ENCODE measurements around the gene NHSL1. TPM values are rescaled to one million over a fixed set of nuclear protein-coding genes. Genes with fewer than 3 reads are reported as not detected.

Gene NHSL1
- total and polyA plus RNA-seq, 9 of the 15 experiments (the other 6 are each of a cell fraction or from before 2014, with no cell fraction given), result 0.09 to 0.20 TPM; not detected in 7

DNA sequence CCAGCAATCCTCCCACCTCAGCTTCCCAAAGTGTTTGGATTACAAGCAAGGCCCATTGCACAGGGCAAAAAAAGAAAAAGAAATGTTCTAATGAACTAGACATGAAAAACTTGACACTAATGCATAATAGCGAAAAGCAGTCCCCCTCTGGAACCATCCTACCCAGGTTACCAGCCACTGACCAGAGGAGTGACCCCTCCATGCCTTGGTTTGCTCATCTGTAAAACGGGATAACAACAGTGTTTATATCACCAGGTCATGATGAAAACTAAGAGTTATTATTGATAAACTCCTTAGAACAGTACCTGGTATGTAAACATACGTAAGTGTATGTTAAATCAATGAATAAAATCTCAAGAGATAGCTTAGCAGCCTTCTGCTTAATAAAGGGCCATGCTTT is 3.3 kb upstream of the NHSL1 start (continued):
- TF ChIP-seq RBBP5 (IDR thresholded peaks at IDR 0.05; ENCODE audit: borderline replicate concordance, insufficient read depth, low read length, poor library complexity, severe bottlenecking) (no peak), MCM7 (IDR thresholded peaks at IDR 0.05) (no peak), SAFB (IDR thresholded peaks at IDR 0.05; ENCODE audit: borderline replicate concordance, low read depth, low read length) (no peak), CC2D1A (IDR thresholded peaks at IDR 0.05) (no peak), ZNF143 (CRISPR knock-in tag; IDR thresholded peaks at IDR 0.05) (no peak)
- TF ChIP-seq, protein P1, sequence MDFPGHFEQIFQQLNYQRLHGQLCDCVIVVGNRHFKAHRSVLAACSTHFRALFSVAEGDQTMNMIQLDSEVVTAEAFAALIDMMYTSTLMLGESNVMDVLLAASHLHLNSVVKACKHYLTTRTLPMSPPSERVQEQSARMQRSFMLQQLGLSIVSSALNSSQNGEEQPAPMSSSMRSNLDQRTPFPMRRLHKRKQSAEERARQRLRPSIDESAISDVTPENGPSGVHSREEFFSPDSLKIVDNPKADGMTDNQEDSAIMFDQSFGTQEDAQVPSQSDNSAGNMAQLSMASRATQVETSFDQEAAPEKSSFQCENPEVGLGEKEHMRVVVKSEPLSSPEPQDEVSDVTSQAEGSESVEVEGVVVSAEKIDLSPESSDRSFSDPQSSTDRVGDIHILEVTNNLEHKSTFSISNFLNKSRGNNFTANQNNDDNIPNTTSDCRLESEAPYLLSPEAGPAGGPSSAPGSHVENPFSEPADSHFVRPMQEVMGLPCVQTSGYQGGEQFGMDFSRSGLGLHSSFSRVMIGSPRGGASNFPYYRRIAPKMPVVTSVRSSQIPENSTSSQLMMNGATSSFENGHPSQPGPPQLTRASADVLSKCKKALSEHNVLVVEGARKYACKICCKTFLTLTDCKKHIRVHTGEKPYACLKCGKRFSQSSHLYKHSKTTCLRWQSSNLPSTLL (IDR thresholded peaks at IDR 0.05), result no peak

DNA sequence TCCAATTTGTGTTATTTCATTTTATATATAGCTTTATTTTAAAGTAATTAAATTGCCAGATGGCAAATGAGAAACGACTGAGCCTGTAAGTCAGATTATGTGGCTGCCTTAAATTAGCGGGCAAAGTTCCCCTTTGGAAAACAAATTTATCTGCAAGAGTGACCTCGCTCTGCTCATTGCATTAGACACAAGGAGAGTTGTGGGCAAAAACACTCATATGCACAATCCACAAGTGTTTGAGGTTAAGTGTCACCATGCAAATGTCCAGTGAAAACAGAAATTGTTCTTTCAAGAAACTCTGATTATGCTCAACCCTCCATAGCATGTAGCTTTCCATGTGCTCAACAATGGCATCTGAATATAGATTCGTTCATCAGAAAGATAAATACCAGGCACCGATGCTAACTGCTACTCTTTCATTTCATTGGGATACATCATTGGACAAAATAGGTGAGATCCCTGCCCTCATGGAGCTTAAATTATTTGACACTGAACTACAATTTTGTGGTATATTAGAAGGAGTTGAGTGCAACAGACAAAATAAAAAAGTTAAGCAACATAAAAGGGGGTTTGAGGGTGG is 1.7 kb upstream of the NHSL1 start:
- 0% methylated on average over 5 of the region's 5 CpGs for WGBS (ENCODE audit: insufficient coverage, low coverage, missing lambda C conversion rate)
- no peak for DNase-seq (ENCODE audit: extremely low read depth in 1 of 4, low spot score in 3 of 4)
- peaks cover 2 to 4% of the 10 kb centered on the region in 2 experiments; a peak in 2 of 5 replicates for H3K27me3 ChIP-seq (ENCODE audit: control insufficient read depth in 2 of 2, insufficient read depth in 2 of 2, low read length in 2 of 2)
- H3K9me3 ChIP-seq (replicated peaks; ENCODE audit: control insufficient read depth, insufficient read depth, low read depth, low read length), result no peaks in the 10 kb centered on the region
- intact Hi-C loops (cut with micrococcal nuclease) (no loop called here), in situ Hi-C loops (cut with MboI) (no loop called here)
- H2AFZ ChIP-seq (ENCODE audit: low read depth, low read length), result no peak overlapping the region
- no peaks in the 10 kb centered on the region for H3K79me2 ChIP-seq (ENCODE audit: control insufficient read depth, insufficient read depth, low read length)
- H3K9me1 ChIP-seq (ENCODE audit: control insufficient read depth, insufficient read depth, low read length), result no peaks in the 10 kb centered on the region
- no peak overlapping the region for H3K27ac ChIP-seq (ENCODE audit: extremely low read depth, low read depth, low read length)
- POLR2A ChIA-PET, result interaction anchor here (0.6 kb wide), 1 partner anchor 10 kb away, joined by 4 read pairs; no protein-coding TSS in a partner anchor
- no peaks in the 10 kb centered on the region for H3K36me3 ChIP-seq (ENCODE audit: control insufficient read depth, insufficient read depth, low read length)
- no peak overlapping the region for H3K4me2 ChIP-seq (ENCODE audit: insufficient read depth, low read length)
- CTCF ChIA-PET (ENCODE audit: low intra/inter-chr PET ratio), result no interaction called here
- no peak overlapping the region for H3K4me3 ChIP-seq
- BruUV-seq (replicated peaks), result no TSS peak
- H3K4me1 ChIP-seq (replicated peaks in 1 of 2; ENCODE audit: control insufficient read depth in 2 of 2, insufficient read depth in 2 of 2, low read length in 2 of 2), result no peaks in the 10 kb centered on the region
- FAIRE-seq, result no peak
- no peaks in the 10 kb centered on the region for H4K20me1 ChIP-seq (replicated peaks; ENCODE audit: control insufficient read depth, insufficient read depth, low read length)
- no peak overlapping the region for H3K9ac ChIP-seq (ENCODE audit: insufficient read depth in 1 of 2, low read depth in 2 of 2, low read length in 2 of 2)
- no peak for ATAC-seq
- TF ChIP-seq BRD9 (IDR thresholded peaks at IDR 0.05; ENCODE audit: low read depth, partially characterized antibody), result no peak
- TF ChIP-seq, protein P2, sequence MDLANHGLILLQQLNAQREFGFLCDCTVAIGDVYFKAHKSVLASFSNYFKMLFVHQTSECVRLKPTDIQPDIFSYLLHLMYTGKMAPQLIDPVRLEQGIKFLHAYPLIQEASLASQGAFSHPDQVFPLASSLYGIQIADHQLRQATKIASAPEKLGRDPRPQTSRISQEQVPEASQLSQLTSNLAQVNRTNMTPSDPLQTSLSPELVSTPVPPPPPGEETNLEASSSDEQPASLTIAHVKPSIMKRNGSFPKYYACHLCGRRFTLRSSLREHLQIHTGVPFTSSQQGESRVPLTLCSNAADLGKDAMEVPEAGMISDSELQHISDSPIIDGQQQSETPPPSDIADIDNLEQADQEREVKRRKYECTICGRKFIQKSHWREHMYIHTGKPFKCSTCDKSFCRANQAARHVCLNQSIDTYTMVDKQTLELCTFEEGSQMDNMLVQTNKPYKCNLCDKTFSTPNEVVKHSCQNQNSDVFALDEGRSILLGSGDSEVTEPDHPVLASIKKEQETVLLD (IDR thresholded peaks at IDR 0.05), result no peak
- TF ChIP-seq, protein P3, sequence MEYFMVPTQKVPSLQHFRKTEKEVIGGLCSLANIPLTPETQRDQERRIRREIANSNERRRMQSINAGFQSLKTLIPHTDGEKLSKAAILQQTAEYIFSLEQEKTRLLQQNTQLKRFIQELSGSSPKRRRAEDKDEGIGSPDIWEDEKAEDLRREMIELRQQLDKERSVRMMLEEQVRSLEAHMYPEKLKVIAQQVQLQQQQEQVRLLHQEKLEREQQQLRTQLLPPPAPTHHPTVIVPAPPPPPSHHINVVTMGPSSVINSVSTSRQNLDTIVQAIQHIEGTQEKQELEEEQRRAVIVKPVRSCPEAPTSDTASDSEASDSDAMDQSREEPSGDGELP (CRISPR knock-in tag; IDR thresholded peaks at IDR 0.05; ENCODE audit: borderline replicate concordance), result no peak
- no peak for TF ChIP-seq LCOR (CRISPR knock-in tag; IDR thresholded peaks at IDR 0.05)
- TF ChIP-seq BMI1 (IDR thresholded peaks at IDR 0.05; ENCODE audit: low read length), result no peak
- TF ChIP-seq FOXM1 (IDR thresholded peaks at IDR 0.05; ENCODE audit: low read depth), result no peak
- no peak for TF ChIP-seq FOXM1 (CRISPR knock-in tag; IDR thresholded peaks at IDR 0.05; ENCODE audit: low read depth)
- TF ChIP-seq THRAP3 (IDR thresholded peaks at IDR 0.05; ENCODE audit: borderline replicate concordance), result no peak
- TF ChIP-seq, protein P4, sequence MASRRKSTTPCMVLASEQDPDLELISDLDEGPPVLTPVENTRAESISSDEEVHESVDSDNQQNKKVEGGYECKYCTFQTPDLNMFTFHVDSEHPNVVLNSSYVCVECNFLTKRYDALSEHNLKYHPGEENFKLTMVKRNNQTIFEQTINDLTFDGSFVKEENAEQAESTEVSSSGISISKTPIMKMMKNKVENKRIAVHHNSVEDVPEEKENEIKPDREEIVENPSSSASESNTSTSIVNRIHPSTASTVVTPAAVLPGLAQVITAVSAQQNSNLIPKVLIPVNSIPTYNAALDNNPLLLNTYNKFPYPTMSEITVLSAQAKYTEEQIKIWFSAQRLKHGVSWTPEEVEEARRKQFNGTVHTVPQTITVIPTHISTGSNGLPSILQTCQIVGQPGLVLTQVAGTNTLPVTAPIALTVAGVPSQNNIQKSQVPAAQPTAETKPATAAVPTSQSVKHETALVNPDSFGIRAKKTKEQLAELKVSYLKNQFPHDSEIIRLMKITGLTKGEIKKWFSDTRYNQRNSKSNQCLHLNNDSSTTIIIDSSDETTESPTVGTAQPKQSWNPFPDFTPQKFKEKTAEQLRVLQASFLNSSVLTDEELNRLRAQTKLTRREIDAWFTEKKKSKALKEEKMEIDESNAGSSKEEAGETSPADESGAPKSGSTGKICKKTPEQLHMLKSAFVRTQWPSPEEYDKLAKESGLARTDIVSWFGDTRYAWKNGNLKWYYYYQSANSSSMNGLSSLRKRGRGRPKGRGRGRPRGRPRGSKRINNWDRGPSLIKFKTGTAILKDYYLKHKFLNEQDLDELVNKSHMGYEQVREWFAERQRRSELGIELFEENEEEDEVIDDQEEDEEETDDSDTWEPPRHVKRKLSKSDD (conservative IDR thresholded peaks at IDR 0.05; ENCODE audit: low read length), result no peak

Data from K562 (cell line).